HG03103 (cell line): ENCODE results near the gene SORCS1.

ENCODE experiments used
- ATAC-seq: cut with Tn5 transposase; IDR thresholded peaks from one replicate; pipeline ENCODE4 v1.9.1; 2021; ENCODE audit warnings: low read depth; ENCODE audit not compliant: unreplicated experiment

The SORCS1 gene

DNA sequence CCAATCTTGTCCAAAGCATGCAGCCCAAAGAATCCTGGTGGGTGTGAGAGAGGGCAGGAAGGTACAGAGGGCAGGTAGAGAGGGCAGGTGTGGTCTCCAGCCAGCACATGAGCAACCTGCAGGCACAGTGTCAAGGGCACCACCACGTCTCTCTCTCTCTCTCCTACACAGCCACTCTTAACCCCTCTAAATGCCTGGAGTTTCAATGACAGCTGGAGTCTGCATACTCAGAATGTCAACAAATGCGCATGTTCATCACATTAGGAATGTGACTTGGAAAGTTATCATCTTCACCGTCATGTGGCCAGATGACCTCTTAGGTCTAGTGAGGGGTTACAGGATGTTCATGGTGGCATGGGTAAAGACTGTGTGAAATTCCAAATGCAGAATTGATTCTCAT is 456.8 kb downstream of the SORCS1 start:
- no peak for ATAC-seq

DNA sequence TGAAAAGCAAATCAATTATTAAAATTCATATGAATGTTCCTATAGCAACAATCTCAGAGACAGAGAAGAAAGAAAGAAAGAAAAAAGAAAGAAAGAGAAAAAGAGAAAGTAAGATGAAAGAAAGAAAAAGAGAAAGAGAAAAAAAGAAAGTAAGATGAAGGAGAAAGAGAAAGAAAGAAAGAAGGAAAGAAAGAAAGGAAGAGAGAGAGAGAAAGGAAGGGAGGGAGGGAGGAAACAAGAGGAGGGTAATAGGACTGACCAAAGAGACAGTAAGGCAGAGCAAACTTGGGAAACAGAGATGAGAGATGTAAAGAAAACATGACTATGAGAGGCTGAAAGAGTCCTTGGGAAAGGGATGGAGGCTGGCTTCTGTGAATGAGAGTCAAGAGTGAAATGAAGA is 458.4 kb downstream of the SORCS1 start:
- ATAC-seq: no peak

DNA sequence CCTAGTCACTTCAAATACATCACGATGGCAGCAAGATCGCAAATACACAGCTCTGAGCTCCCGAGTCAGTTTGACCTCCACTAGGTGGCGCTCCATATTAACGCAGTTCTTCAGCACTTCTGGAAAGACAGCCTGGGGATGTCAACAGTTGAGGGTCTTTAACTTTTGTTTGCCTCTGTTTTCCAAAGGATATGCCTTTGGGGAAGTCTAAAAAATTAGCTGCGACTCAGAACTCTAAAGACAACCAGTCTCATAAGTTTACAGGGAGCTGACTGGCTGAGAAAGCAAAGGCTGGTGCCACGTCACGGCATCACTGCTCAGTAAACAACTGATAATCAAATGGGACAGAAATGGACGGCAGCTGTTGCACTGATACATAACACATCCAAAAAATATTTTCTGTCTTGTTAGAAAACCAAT is 458.8 kb downstream of the SORCS1 start:
- ATAC-seq: peak; percentile 76

DNA sequence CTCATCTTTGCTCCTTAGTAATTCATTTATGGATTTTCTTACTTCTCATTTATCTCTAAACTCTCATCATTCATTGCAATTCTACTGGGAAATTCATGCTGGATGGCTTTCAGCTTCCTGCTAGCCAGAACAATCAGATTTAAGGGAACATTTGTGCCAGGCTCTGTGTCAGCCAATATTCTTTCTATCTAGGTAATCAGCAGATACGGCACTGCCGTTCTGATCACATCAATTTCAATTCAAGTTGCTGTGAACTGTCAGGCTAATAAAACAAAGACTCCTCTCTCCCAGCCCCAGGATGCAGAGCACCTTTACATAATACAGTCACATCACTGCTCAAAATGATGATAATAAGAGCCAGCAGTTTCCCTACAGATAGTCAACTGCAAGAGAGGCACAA is 468.3 kb downstream of the SORCS1 start:
- no peak for ATAC-seq

DNA sequence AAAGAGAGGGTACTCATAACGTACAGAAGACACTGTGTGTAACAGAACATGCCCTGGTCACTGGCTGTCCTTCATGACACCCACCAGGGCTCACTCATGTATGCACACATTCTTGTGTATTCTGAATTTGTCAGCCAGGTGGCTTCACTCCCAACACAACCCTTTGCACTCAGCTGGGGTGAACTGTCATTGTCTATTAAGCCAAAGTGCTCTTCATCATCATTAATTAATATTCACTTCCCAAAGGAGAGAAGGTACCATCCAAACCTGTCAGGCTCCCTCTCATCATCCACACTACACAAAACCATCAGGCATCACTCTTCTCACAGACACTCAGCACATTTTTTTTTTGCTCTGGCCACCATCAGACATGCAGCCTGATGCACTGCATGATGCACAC is 469.8 kb downstream of the SORCS1 start:
- no peak for ATAC-seq

DNA sequence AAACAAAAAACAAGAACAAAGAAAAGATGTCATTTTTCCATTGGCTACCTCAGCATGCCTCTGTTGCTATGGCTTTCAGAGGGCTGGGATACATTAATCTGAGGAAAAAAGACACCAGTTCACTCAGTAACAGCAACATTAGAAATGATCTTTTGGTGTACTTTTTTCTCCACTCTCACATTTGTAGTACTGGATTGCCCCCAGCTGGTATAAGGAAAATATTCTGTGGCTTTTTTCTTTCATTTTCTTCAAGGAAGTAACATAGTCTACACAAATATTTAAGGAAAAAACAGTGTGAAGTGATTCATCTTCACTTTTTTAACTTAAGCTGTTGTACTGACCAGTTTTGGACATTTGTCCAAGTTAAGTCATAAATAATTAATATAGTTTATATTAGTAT is 482.3 kb downstream of the SORCS1 start:
- no peak for ATAC-seq

DNA sequence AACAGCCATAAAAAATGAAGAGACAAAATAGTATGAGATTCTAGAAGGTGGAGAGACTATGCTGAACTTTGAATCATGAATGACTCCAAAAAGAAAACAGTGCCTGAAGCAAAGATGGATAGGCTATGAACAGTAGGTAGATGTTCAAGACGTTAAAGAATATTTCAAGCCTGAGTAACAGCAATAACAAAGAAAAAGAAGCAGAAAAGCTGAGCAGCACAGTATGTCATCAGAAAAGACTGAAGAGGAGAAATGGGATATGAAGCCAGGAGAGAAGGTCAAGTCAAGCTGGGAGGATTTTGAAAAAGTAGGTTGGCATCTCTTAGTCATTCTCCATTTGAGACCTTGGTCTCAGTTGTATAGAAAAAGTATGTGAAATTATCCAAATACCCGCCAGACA is 484.4 kb downstream of the SORCS1 start:
- ATAC-seq: no peak

DNA sequence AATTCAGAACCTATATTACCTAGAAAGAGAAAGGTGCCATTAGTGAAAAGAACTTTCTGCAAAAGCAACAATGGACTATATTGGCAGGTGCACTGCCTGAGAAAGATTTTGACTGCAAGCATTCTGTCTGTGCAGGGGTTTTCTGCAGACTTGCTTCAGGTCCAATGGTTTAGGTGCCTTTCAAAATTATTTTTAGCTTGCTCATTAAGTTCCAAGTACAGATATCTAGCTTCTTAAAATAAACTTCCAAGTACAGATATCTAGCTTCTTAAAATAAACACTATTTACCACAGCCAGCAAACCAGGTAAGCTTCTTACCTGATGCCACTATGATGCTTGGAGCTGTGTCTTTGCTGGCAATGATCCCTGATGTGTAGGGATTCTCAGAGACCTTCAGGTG is 485.2 kb downstream of the SORCS1 start:
- no peak for ATAC-seq

DNA sequence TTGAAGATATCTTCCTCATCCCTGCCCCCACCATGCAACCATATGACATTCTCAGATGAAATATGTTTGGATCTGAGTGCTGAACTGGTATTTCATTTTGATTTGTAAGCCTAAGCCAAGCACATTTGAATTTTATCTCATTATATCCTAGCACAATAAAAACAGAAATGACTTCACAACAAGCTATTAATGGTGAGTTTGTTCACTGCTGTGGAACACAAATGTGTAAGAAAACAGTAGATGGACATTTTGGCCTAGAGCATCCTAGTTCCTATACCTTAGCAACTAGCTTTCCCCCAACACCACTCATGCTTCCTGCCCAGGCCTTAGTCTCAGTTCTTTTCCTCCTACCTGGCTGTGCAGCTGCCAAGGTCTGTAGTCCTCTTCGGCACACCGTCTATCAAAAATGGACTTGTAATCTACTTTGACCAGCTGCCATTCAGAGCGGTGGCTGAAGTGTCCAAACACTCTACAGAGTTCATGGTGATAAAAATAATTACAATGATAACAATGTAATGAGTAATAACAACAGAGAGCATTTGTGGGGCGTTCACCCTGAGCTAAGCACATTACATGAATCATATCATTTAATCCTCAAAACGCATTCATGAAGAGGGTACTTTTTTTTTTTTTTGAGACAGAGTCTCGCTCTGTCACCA is 491.9 kb downstream of the SORCS1 start:
- ATAC-seq: no peak

DNA sequence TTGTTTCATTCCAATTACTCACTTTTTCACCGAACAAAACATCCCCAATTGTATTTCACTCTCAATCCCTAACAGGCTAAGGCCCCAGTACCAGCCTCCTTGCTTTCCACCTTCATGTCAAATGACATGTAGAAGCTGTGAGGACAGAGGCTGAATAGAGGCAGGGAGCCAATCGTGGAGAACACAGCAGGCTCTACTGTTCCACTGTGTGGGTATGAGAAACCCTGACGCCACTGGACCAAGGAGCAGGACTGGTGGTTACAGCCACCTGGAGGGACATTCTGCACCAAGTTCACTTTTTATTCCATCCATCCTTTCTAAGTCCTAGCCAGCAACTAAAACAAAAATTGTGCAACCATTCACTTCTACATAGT is 502.8 kb downstream of the SORCS1 start:
- no peak for ATAC-seq

DNA sequence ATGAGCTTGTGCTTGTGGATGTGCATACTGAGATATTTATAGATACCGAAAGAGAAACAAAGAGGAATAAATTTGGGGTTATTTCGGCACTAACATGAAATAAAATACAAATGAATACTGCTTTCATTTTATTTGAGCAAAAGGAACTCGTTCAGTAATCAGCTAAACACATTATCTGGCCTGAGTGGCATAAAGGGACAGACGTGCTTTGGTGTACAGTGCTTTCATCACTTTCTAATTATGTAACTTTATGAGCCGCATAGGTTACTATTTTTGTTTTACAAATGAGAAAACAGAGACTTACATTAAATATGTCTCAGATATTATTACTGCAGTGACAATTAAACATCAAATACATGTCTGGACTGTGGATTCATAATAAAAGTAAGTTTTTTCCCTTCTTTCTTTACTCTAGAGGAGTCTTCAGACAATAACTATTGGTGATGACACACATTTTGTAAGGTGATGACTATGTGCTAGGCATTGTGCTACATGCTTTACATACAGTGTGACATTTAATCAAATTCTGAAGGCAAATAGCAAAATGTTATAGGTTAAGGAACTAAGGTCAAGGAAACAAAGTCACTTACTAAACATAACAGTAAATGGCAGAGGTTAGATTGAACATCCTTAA is 503.3 kb downstream of the SORCS1 start:
- ATAC-seq: no peak

DNA sequence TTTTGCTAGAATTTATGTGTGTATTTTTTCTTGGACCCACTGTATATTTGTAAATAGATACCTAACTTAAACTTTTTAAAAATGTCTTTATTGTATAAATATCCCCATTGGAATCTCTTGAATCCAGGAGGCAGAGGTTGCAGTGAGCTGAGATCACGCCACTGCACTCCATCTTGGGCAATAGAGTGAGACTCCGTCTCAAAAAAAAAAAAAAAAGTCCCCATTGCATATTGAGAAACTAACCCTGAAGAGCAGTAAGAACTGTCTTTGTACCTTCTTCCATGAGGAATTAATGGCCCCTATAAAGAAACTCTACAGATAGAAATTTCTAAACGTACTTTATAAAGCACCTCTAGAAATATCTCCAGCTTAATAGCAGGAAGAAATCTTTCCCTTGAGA is 504.0 kb downstream of the SORCS1 start:
- ATAC-seq: no peak

DNA sequence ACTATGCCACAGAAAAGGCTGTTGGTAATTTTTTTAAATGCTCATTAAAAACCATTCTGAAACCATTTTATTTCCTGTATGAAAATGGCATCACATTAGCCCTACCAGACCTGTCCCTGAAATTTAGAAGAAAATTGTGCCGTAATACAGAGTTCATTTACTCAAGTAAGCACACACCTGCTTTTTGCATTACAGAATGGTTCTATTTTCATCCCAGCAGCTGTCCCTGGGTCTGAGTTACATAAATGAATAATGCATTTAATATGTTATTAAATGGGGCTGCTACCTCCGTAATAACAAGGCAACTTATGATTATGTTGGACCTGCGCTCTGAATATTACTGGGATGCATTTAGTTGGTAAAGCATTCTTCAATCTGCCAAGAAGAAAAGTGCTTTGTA is 508.9 kb downstream of the SORCS1 start:
- ATAC-seq: no peak

DNA sequence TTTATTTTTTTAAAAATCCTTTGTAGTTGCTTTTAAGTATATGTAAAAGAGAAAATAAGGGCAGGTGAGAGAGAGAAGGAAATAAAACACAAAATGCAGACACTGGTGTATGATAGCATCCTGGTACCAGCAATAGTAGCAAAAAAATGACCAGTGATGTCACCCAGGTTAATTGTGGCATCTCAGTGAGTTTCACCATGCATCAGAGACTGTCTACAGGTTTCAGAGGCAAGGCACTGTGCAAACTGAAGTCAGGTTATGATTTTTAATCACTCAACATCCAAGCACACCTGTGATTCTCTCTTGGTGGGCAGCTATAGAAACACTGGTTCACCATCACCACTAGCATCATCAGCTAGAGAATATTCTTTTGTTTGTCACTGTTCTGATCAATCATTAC is 509.3 kb downstream of the SORCS1 start:
- ATAC-seq: no peak

DNA sequence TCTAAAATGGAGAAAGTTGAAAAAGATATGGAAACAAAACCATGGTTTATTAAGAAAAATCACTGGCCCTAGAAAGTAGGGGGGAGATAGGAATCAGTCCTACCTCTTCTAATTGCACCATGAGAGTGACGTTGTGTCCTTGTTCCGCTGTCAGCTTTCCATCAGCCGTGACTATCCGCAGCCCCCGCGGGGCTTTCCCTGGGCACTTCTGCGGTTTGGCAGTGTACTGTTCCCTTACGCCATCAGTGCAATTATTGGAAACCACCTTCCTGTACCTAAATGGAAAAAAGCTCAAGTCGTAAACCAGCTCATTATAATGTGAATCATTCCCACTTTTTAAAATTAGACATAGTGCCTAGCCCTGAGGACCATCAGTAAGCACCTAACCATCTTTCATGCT is 512.2 kb downstream of the SORCS1 start:
- ATAC-seq: no peak

DNA sequence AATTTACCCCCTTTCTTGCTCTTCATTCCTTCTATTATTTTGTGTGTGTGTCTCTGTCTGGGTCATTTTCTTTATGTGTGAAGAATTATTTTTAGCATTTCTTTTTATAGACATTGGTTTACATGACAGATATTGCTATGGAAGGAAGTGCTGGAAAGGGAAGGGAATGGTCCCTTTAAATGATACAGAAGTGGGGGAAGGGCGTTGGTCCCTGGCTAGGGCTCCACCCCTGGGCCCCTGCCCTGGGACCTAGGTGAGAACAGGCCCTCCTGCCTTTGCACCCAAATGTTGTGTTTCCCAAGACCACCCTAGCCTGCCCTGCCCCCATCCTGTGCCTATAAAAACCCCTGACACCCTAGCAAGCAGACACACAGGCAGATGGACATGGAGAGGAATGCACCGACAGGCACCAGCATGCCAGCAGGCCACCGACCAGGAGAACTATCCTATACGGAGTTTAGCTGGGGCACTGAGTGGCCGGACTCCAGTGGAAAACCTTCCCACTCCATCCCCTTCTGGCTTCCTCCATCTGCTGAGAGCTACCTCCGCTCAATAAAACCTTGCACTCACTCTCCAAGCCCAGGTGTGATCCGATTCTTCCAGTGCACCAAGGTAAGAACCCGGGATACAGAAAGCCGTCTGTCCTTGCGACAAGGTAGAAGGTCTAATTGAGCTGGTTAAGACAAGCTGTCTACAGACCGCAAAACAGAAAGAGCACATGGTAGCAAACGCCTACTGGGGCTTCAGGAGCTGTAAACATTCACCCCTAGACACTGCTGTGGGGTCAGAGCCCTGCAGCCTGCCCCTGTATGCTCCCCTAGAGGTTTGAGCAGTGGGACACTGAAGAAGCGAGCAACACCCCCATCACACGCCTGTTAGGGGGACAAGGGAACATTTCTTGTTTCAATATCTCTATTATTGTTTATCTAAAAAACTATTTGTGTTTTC is 515.7 kb downstream of the SORCS1 start:
- ATAC-seq: no peak

DNA sequence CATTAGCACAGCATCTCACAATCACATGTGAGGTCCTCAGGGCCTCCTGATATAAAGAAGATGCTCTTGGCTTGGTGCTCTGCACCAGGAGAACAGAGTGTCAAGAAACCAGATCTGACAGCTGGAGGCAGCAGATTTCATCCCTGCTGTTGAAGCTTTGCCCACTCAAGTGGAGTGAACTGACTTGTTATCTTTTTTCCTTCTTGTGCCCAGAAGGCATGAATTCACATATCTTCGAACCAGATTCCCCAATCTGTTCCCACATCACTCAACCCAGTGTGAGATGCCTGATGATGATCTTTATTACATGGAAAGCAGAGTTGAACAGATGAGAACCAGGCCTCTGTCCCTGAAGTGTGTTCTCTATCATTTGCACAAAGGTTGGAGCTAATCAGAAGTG is 521.0 kb downstream of the SORCS1 start:
- no peak for ATAC-seq

DNA sequence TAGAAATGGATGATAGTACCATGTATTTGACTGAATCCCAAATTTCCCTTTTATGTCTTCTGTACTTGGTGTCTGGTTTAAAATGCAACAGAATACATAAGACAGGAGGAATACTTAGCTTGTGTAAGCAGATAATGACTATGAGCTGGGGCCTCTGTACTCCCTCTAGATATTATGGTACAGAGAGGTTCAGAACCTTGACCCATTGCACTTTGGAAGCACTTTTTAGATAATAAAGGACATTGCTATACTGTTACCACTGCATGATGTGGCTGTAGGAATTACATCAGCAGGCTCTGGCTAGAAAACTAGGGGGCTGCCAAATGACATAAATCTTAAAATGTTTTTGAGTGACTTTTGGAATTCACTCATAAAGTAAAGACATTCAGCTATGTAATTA is 526.6 kb downstream of the SORCS1 start:
- ATAC-seq: no peak

DNA sequence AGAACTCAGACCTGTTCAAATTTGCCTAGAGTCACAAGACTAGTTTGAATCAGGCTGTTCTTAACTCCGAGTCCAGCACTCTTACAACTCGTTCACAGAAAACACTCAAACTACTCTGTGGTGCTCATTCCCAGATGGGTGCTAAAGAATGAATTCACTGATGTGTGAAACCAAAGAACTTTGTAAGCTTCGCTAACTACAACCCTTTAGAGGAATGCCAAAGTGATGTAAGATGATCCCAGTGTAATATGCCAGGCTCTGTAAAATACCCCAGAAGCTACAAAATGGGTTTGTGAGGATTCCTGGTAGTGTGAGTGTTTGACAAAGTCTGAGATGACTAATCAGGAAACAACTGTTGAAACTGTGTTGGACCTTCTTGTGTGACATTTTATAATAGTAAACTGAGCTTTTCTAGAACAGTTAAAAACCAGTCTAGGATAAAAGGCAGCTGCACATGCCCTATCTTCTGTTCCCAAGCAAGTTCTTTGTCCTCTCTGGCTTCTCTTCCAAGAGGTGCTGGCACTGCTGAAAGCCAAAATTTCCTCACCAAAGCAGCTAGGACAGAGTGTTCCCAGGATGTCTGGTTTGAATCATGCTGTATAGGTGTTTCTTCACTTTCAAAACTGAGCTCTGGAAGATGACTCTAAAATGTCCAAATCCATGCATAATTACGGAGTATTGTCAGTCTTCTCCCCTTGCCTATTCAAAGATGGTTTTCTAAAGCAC is 527.6 kb downstream of the SORCS1 start:
- no peak for ATAC-seq

DNA sequence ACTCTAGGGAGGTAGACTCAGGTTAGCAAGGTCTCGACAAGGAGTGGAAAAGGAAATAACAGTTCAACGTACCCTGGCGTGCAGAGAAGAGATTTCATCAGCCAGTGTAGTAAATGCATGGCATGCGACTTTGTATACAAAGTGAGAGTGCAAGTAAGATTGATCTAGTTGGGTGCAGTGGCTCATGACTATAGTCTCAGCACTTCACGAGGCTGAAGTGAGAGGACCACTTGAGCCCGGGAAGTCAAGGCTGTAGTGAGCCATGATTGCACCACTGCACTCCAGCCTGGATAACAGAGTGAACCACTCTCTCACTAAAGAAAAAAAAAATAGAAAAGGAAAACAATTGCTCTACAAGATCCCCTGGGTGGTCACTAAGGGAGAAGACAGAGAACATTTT is 528.6 kb downstream of the SORCS1 start:
- no peak for ATAC-seq
